HG03108 (cell line): ENCODE results near the gene OLIG1.

Source experiments
- ATAC-seq: cut with Tn5 transposase; IDR thresholded peaks from one replicate; pipeline ENCODE4 v1.9.1; 2021; ENCODE audit warnings: moderate library complexity; ENCODE audit not compliant: unreplicated experiment

The OLIG1 gene

GRCh38 chr21:33069994-33070743, at the start of gene OLIG1:
Gene OLIG1 (plus strand): TSS chr21:33070141. CDS start chr21:33070247, 106 bp downstream.
- ATAC-seq = no peak

- ATAC-seq = no peak
Measured at GRCh38 chr21:33020558-33021100, 49.3 kb upstream of the OLIG1 start.

GRCh38 chr21:33021150-33021549, 48.8 kb upstream of the OLIG1 start:
- no peak for ATAC-seq

GRCh38 chr21:33021667-33022066, 48.3 kb upstream of the OLIG1 start:
- no peak for ATAC-seq

- no peak for ATAC-seq
Measured at GRCh38 chr21:33022489-33022827, 47.5 kb upstream of the OLIG1 start.

- no peak for ATAC-seq
Measured at GRCh38 chr21:33022828-33023573, 46.9 kb upstream of the OLIG1 start.

GRCh38 chr21:33023574-33024200, 46.3 kb upstream of the OLIG1 start:
- no peak for ATAC-seq

GRCh38 chr21:33024201-33025103, 45.5 kb upstream of the OLIG1 start:
- no peak for ATAC-seq

- no peak for ATAC-seq
Measured at GRCh38 chr21:33025106-33025488, 44.8 kb upstream of the OLIG1 start.

- no peak for ATAC-seq
Measured at GRCh38 chr21:33025489-33026442, 44.2 kb upstream of the OLIG1 start, which contains the start of gene OLIG2. Gene OLIG2 (plus strand): TSS chr21:33025935. CDS start chr21:33026863, 928 bp downstream.

- ATAC-seq = no peak
Measured at GRCh38 chr21:33026443-33026858, 43.5 kb upstream of the OLIG1 start.

GRCh38 chr21:33026878-33027400, 43.0 kb upstream of the OLIG1 start:
- no peak for ATAC-seq

- no peak for ATAC-seq
Measured at GRCh38 chr21:33027401-33028286, 42.3 kb upstream of the OLIG1 start.

GRCh38 chr21:33028287-33028670, 41.7 kb upstream of the OLIG1 start:
- ATAC-seq = no peak

GRCh38 chr21:33028773-33029384, 41.1 kb upstream of the OLIG1 start:
- no peak for ATAC-seq

GRCh38 chr21:33029385-33029921, 40.5 kb upstream of the OLIG1 start:
- no peak for ATAC-seq

- no peak for ATAC-seq
Measured at GRCh38 chr21:33029975-33030461, 39.9 kb upstream of the OLIG1 start.
